Adrenal gland (tissue), 12 donors: Measurements from ENCODE around the gene PCNX2. TPM values are rescaled to one million over a fixed set of nuclear protein-coding genes. Genes with fewer than 3 reads are reported as not detected.
"Not testable (repeated sequence)": the region's sequence is repeated elsewhere in the genome, so short reads cannot be mapped to it uniquely, and the experiment has no call there.

Experiments
- DNase-seq, 7 donors: peaks; one replicate each; pipeline ENCODE4 v3.0.0-alpha.2; 2019 to 2020
- H3K27ac ChIP-seq, 5 donors: fragments of 200-600 bp; sonication (generic) in 4 of 5; 1 replicate in 3 of 5; 2 replicates in 2 of 5; pipeline versions ENCODE4 v1.5.1 to v1.8.0; 2016 to 2020; ENCODE audit warnings: mild to moderate bottlenecking in 1 of 5
- H3K27me3 ChIP-seq: fragments of 200-600 bp; 2 replicates; pipeline ENCODE4 v1.8.0; 2021
- H3K36me3 ChIP-seq, 2 donors: fragments of 200-600 bp; replicated peaks in 1 of 2; 1 replicate in 1 of 2; 2 replicates in 1 of 2; pipeline versions ENCODE4 v1.5.1 to v1.8.0; 2018 to 2022
- H3K4me1 ChIP-seq, 2 donors: fragments of 200-600 bp; replicated peaks in 1 of 2; 1 replicate in 1 of 2; 2 replicates in 1 of 2; pipeline versions ENCODE4 v1.5.1 to v1.8.0; 2018 to 2021
- H3K4me3 ChIP-seq, 4 donors: fragments of 200-600 bp; sonication (generic) in 3 of 4; one replicate each; pipeline ENCODE4 v1.5.1; 2016 to 2018
- H3K9me3 ChIP-seq, 3 donors: fragments of 200-600 bp; sonication (generic) in 1 of 3; replicated peaks in 1 of 3; 1 replicate in 2 of 3; 2 replicates in 1 of 3; pipeline versions ENCODE4 v1.5.1 to v1.8.0; 2016 to 2021
- POLR2A ChIP-seq, 2 donors: fragments of 450-650 bp; IDR thresholded peaks; one replicate each; pipeline ENCODE4 v1.6.1; 2017; ENCODE audit warnings: antibody characterized with exemption in 2 of 2, mild to moderate bottlenecking in 2 of 2, moderate library complexity in 1 of 2
- WGBS, 4 donors: extraction: QIAGEN DNeasy Blood & Tissue Kit in 2 of 4; methylation state at CpG; one replicate each; pipeline versions ENCODE4 v1.1.5 to v1.1.7; 2013 to 2017; 5-methylcytosine and 5-hydroxymethylcytosine counted together
- intact Hi-C, 2 donors: fragments of 100-400 bp; cut with DNase I; formaldehyde crosslinking; loops; one replicate each; pipeline versions ENCODE4 v1.14.1 to v1.15.0; 2022 to 2023
- polyA plus RNA-seq, 3 donors: library from polyadenylated mRNA; stranded (reverse); fragments of 200-250 nt in 2 of 3; fragments of 350-450 nt in 1 of 3; fragmentation: Illumina TruSeq in 1 of 3; extraction: RNeasy Lipid Tissue Mini Kit (QIAGEN cat#74804) in 1 of 3; gene quantifications; one replicate each; pipeline ENCODE4 v1.2.3, GENCODE V29; 2013 to 2014
- total RNA-seq, 9 donors: library from RNA; depleted of rRNA in 4 of 9; stranded (reverse); fragments of >200 nt in 4 of 9; fragments of 120-200 nt in 1 of 9; fragmentation: NEBNext Ultra II Directional in 1 of 9; extraction: Animal tissue kit (Norgen Biotek cat#: 25700) in 1 of 9; gene quantifications; one replicate each; pipeline versions ENCODE4 v1.1.0 to v1.2.4, GENCODE V29; 2013 to 2023
- TF ChIP-seq, protein P1 (sequence below), 6 experiments: fragments of 450-650 bp in 4 of 6; fragments of 200-600 bp in 2 of 6; sonication (generic) in 1 of 6; IDR thresholded peaks; 1 replicate in 5 of 6; 2 replicates in 1 of 6; pipeline versions ENCODE4 v1.5.1 to v1.8.0; 2016 to 2021; ENCODE audit warnings: antibody characterized with exemption in 6 of 6, mild to moderate bottlenecking in 2 of 6, moderate library complexity in 1 of 6
- donor health status: healthy with polysubstance abuse.
- donor health status: Bipolar disorder and iron deficiency.
- donor health status: DM: yes; HTN: yes; CAD: no.
- donor health status: DM: no; HTN: no; CAD: no.
- donor health status: DM: no; HTN: no; CAD: no.
- donor health status: DM: yes; HTN: yes; CAD: no.

Gene PCNX2
- total and polyA plus RNA-seq, 12 donors, result 2.2 to 14.5 (median 5.5) TPM

GRCh38 chr1:233140499-233140898 is 155.0 kb downstream of the PCNX2 start:
- 79 to 93% (median 86%) methylated on average over 4 to 5 of the region's 5 CpGs for WGBS, 4 donors
- Histone ChIP-seq H3K4me1 (no peaks in the 10 kb centered on the region), H3K36me3 (no peaks in the 10 kb centered on the region), H3K9me3 (no peaks in the 10 kb centered on the region), H3K27ac (no peak overlapping the region), H3K27me3 (no peaks in the 10 kb centered on the region), H3K4me3 (no peak overlapping the region)
- DNase-seq, result no peak
- TF ChIP-seq, protein P1, sequence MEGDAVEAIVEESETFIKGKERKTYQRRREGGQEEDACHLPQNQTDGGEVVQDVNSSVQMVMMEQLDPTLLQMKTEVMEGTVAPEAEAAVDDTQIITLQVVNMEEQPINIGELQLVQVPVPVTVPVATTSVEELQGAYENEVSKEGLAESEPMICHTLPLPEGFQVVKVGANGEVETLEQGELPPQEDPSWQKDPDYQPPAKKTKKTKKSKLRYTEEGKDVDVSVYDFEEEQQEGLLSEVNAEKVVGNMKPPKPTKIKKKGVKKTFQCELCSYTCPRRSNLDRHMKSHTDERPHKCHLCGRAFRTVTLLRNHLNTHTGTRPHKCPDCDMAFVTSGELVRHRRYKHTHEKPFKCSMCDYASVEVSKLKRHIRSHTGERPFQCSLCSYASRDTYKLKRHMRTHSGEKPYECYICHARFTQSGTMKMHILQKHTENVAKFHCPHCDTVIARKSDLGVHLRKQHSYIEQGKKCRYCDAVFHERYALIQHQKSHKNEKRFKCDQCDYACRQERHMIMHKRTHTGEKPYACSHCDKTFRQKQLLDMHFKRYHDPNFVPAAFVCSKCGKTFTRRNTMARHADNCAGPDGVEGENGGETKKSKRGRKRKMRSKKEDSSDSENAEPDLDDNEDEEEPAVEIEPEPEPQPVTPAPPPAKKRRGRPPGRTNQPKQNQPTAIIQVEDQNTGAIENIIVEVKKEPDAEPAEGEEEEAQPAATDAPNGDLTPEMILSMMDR (IDR thresholded peaks at IDR 0.05), result no peak
- TF ChIP-seq POLR2A (IDR thresholded peaks at IDR 0.05), result no peak
- intact Hi-C loops, result no loop called here

GRCh38 chr1:233138788-233139585 is 156.5 kb downstream of the PCNX2 start:
- no peaks in the 10 kb centered on the region for H3K4me1 ChIP-seq
- TF ChIP-seq POLR2A (IDR thresholded peaks at IDR 0.05), result no peak
- TF ChIP-seq, protein P1 (IDR thresholded peaks at IDR 0.05), result no peak
- H3K36me3 ChIP-seq, result no peaks in the 10 kb centered on the region
- no peak overlapping the region for H3K27ac ChIP-seq
- intact Hi-C loops, result no loop called here
- WGBS, 4 donors, result 83 to 92% (median 90%) methylated on average over 4 of the region's 4 CpGs
- no peaks in the 10 kb centered on the region for H3K27me3 ChIP-seq
- H3K4me3 ChIP-seq, result no peak overlapping the region
- no peaks in the 10 kb centered on the region for H3K9me3 ChIP-seq
- no peak for DNase-seq

DNA sequence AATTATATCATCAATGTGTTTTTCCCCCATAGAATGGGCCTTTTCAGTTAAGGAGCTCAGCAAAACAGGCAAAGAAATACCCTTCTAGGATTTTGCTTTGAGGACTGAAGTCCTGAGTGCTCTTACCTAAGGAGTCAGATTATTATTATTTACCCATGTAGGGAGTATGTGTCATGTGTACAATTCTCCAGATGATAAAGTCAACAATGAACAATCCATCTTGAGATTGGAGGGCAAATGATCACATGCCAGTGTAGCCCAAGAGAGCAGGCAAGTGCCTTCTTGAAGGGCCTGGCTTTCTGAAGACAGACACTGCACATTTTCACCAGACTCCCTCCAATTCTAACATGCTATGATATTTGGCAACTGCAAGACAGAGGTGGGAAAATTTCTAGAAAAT is 159.7 kb downstream of the PCNX2 start:
- TF ChIP-seq, protein P1 (IDR thresholded peaks at IDR 0.05), result no peak
- no peak for TF ChIP-seq POLR2A (IDR thresholded peaks at IDR 0.05)
- H3K36me3 ChIP-seq, result no peaks in the 10 kb centered on the region
- H3K4me1 ChIP-seq, result no peaks in the 10 kb centered on the region
- no peaks in the 10 kb centered on the region for H3K27me3 ChIP-seq
- H3K9me3 ChIP-seq, result no peaks in the 10 kb centered on the region
- no peak overlapping the region for H3K27ac ChIP-seq
- H3K4me3 ChIP-seq, result no peak overlapping the region
- DNase-seq, result no peak
- intact Hi-C loops, result no loop called here

GRCh38 chr1:233132445-233132844 is 163.1 kb downstream of the PCNX2 start:
- Histone ChIP-seq H3K27ac (no peak overlapping the region), H3K27me3 (no peaks in the 10 kb centered on the region), H3K36me3 (no peaks in the 10 kb centered on the region), H3K9me3 (no peaks in the 10 kb centered on the region), H3K4me1 (no peaks in the 10 kb centered on the region), H3K4me3 (no peak overlapping the region)
- intact Hi-C loops, result no loop called here
- 79 to 91% (median 84%) methylated on average over 3 of the region's 3 CpGs for WGBS, 4 donors
- TF ChIP-seq, protein P1 (IDR thresholded peaks at IDR 0.05), result no peak
- no peak for DNase-seq

GRCh38 chr1:233129031-233129430 is 166.5 kb downstream of the PCNX2 start:
- DNase-seq, intact Hi-C loops, H3K36me3 ChIP-seq, H3K9me3 ChIP-seq, H3K4me1 ChIP-seq, H3K27me3 ChIP-seq, H3K27ac ChIP-seq, H3K4me3 ChIP-seq: not testable (repeated sequence)
- WGBS, 4 donors, result 89 to 99% (median 96%) methylated on average over 11 to 25 of the region's 25 CpGs
